ENCODE data around the gene GNB1L.

DNA sequence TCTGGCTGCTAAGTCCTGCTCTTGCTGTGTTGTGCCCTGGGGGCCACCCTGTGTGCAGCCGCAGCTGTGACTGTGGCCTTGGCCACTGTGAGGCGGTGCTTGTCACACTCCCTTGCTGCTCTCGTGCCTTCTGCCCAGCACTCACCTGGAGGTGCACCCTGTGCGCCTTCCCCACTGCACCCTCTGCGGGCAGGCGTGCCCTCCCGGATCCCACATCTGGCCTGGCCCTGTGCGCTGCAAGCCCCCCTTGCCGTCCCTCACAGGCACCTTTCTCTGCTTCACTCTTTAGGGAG is 66.9 kb downstream of the GNB1L start:
- TF ChIP-seq YY1 (IDR thresholded peaks at IDR 0.05; ENCODE audit: insufficient read depth, insufficient read length) (no peak), SUZ12 (IDR thresholded peaks at IDR 0.05; ENCODE audit: extremely low read depth, insufficient read depth, insufficient read length) (no peak)

Data from NT2/D1 (cell line).